HL-60/S4 (cell line): ENCODE data around the gene MAST3.
"Not testable (repeated sequence)": the region's sequence is repeated elsewhere in the genome, so short reads cannot be mapped to it uniquely, and the experiment has no call there.

Experiments used
- in situ Hi-C: fragments of 300-500 bp; cut with MboI; formaldehyde crosslinking; loops from 2 replicates; pipeline ENCODE4 v1.14.3; 2022; ENCODE audit warnings: low sequenced_read_pairs

Gene MAST3

DNA sequence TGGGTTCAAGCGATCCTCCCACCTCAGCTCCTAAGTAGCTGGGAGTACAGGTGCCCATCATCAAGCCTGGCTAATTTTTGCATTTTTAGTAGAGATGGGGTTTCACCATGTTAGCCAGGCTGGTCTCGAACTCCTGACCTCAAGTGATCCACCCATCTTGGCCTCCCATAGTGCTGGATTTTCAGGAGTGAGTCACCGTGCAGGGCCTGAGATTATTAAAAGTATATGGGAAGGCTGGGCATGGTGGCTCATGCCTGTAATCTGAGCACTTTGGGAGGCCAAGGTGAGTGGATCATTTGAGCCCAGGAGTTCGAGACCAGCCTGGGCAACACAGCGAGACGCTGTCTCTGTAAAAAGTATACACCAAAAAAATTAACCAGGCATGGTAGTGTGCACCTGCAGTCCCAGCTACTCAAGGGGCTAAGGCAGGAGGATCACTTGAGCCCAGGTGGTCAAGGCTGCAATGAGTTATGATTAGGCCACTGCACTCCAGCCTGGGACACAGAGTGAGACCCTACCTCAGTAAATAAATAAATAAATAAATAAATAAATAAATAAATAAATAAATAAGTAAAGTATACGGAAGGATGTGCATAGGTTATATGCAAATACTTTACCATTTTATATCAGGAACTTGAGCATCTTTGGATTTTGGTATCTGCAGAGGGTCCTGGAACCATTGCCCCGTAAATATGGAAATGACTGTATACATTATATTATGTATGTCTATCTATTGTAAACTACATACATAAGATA, 11.7 kb upstream of the MAST3 start:
- in situ Hi-C loops, result no loop called here

DNA sequence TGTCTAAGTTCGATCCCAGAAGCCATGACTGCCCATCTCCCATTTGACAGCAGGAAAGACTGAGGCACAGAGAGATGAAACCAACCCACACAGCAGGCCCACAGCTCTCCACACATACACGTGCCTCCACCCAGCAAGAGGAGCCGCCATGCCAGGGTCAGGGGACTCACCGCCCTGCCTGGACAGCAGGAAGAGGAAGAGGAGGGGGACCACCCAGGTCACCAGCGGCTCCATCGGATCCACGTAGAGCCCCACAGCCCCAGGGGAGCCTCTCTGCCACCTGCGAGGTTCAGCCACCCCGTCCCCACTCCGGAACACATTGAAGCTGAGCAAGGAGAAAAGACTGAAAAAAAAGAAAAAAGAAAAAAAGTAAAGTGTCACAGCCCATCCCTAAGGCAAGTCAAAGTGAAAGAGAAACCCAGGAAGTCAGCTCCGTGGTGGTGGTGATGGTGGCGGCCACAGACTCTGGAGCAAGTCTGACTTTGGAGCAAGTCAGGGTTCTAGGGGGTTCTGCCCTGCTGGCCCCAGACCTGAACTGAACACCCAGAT, 10.9 kb upstream of the MAST3 start, which contains the start of gene IL12RB1:
TSS of gene IL12RB1 (minus strand) at position 345 of the 549 bp plus-strand sequence. CDS start at position 234, 111 bp downstream.
- in situ Hi-C loops, result no loop called here

DNA sequence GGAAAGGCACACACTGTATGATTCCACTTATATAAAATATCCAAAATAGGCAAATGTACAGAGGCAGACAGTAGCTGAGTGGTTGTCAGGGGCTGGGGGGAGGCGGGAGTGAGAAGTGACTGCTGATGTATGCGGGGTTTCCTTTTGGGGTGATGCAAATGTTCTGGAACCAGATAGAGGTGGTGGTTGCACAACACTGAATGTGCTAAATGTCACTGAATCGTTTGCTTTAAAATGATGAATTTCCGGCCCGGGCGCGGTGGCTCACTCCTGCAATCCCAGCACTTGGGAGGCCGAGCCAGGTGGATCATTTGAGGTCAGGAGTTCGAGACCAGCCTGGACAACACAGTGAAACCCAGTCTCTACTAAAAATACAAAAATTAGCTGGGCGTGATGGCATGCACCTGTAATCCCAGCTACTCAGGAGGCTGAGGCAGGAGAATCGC, 8.5 kb upstream of the MAST3 start:
- in situ Hi-C loops, result not testable (repeated sequence)

DNA sequence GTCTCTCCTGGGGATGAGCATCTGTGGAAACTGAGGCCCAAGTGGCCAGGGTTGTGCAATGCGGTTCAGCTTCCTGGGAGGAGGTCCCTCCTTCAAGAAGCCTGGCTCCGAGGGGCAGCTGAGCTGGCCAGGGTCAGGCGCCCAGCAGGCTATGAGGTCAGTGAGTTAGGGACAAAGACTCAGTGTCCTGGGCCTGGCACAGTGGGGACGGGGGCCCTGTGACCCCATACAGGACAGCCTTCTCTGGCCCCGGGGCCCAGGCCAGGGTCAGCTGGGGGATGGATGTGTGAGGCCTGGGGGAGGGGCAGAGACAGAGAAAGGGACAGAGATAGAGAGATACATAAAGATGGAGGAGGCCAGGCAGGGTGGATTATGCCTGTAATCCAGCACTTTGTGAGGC, 7.9 kb upstream of the MAST3 start:
- in situ Hi-C loops, result no loop called here

DNA sequence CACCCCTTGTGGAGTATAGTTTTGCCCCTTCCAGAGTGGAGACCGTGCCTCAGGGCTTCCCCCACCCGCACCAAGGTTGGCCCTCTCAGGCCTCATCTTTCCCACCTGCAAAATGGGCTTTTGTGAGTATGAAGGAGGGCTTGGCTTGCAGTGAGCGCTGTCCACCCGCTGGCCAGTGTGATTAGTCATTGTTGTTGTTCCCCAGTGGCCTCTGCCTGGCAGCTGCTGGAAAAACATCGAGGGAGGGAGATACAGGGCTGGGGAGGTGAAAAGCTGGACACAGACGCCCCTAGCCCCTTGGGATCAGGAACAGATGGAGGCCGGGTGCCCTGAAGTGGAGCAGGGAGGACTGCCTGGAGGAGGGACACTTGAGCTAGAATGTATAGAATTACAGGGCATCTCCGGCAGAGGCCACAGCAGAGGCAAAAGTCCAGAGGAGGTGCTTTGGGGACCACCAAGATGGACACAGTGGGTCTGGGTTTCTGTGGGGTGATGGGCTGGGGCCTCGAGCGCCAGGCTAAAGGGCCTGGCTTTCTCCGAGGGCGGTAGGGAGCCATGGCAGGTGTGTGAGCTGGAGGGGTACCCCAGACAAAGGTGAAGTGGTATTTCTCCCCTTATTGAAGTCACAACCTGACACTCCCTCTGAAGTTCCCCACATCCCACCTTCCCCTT, 6.9 kb upstream of the MAST3 start:
- in situ Hi-C loops, result no loop called here

DNA sequence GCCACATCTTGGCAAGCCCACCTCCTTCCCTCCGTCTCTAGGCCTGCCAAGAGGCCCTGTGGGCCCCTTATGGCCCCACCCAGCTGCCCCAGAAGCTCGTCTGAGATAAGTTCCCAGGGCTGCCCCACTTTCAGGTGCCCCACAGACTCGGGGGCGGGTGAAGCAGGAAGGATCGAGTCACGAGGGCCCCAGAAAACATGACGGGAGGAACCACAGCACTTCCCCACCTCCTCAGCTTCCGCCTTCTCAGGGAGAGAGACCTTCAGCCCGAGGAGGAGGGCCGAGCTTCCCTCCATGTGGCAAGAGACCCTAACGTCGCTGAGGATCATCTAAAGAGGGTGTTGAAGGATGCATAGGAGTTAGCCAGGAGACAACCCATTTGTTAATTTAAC, 6.4 kb upstream of the MAST3 start:
- in situ Hi-C loops, result no loop called here

DNA sequence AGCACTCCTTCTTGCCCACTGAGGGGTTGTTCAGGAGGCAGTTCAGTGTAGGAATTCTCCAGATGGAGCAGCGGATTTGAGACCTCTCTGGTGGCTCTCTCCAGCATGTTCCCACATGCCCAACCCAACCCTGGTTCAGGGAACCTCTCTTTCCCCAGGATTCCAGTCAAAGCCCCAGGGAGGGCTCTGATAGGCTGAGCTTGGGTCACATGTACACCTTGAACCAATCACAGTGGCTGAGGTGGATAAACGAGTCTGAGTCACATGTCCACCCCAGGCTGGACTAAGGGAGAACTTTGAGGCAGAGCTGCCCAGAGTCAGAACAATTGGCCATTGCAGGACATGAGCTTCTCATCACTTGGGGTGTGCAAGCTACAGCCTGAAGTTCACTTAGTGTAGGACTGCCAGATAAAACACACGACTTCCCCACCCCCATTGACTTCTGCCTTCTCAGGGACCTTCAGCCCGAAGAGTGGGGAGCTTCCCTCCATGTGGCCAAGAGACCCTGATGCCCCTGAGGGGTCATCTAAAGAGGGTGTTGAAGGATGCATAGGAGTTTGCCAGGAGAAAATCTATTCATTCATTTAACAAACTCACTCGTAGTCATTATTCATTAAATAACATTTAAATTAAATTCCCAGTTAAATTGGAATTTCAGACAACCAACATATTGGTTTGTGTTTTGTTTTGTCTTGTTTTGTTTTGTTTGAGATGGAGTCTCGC, 4.0 kb upstream of the MAST3 start:
- in situ Hi-C loops, result no loop called here

DNA sequence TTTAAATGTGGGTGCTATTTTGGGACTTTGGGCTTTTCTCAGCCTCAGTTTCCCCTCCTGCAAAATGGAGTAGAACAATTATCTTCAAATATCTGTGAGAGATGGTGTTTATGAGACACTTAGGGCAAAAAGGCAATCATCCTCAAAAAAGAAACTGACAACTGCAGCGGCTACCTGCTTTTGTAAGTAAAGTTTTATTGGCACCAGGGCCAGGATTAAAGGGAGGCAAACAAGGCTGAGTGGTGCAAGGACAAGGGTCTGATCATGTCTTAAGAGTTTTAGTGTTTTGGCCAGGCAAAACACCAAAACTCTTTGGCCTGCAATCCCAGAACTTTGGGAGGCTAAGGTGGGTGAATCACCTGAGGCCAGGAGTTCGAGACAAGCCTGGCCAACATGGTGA, 1.3 kb upstream of the MAST3 start:
- in situ Hi-C loops, result no loop called here

DNA sequence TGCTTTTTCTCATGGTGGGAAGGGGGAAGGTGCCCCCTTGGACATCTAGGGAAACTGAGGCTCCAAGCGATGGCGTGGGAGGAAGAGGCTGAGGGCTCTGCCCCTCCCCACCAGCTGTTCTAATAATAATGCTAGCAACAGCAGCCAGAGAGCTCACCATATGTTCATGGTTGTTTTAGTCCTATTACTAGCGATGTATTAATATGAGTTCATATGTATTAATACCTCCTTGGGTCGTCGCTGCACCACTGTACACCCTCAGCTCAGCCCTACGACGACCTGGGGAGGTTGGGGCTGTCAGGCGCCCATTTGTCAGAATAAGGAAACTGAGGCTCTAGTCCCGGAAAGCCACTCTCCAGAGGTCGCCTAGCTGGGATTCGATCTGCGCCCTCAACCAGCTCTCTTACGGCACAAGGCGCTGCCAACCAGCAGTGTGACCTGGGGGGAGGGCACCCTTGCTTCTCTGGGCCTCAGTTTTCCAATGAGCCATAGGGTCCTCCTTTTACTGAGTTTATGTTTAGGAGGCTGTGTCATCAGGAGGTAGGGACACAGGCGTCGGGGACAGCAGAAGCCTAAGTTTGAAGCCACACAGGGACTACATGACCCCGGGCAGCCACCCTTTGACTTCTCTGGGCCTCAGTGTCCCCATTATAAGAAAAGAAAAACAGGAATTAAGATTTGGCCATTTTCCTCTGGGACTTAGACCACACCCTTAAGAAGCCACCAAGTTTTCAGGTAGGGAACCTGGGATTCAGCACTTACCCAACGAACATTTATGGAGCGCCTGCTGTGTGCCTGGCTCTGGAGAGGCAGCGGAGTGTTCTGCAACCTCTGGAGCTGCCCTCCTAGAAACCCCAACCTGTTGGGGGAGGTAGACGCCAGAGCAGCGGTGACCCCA, 664 bp downstream of the MAST3 start:
- in situ Hi-C loops, result no loop called here

DNA sequence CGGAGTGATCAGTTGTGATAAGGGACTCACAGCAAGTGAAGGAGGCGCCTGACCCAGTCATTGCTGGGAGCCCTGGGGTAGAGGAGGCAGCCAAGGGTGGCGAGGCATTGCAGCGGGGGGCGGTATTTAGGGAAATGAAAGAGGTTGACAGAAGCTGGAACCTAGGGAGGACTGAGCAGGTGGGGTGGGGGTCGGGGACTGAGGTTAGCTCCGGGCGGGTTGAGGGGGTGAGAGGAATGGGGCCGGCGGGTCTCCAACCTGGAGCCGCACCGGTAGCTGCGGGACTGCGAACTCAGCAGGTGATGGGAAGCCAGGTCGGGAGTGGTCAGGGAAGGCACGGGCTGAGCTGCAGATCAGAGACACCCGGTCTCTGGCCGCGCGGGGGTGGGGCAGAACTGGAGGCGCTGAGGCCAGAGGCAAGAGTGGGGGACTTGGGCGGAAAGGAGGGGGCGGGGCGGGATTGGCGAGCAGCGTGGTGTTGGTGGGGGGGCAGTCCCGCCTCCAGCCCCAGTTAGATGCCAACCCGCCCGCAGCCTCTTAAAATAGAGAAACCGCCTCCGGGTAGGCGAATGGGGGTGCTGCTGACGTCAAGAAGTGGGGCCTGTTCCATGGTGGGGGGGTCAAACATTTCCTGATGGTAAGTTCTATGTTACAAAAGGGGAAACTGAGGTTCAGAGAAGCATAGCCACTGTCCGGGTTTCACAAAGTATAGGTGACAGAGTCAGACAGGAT, 1.5 kb downstream of the MAST3 start:
- in situ Hi-C loops, result no loop called here

DNA sequence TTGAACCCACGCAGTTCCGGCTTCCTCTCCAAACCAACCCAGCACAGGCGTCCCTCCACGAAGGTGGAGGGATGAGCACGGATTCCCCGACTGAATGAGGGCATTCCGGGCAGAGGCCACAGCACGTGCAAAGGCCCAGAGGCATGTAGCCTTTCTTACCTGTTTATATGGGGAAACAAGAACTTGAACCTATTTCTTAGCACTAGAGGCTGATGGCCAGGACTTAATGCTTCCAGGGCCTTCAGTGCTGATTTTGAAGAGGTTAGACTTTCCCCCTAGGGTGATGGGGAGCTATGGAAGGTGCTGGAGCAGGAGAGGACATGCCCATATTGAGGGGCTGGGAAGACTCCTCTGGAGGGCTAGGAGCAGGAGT, 2.0 kb downstream of the MAST3 start:
- in situ Hi-C loops, result no loop called here

DNA sequence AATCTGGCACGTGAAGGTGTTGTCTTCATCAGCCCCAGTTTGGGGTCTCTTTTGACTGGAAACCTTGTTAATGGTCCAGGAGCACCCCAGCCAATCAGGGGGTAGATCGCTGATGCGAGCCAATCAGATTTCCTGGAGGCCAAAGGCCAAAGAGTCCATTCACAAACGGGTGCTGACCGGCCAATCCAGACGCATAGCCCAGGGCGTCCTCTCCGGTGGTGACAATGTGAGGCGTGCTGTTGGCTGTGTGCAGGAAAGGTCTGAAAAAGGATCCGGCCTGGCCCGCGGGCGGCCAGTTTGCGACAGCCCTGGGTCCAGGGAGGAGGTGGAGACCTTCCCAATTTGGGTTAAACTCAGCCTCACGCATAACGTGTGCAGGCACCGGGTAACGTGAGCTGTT, 3.1 kb downstream of the MAST3 start:
- in situ Hi-C loops, result no loop called here

DNA sequence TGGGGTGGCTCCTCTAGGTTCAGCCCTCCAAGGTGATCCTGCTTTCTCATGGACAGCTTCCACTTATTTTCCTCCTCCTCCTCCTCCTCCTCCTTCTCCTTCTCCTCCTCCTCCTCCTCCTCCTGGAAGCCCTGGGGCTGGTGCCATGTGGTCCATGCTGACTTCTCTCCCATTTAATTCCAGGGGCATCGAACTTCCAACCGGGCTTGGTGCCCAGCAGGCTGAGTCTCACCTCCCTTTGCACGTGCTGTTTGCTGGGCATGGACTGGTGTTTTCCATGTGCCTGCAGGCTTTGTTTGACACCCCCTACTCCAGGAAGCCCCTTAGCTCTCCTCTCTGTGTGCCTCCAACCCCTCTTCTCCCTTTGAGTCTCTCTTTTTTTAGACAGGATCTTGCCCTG, 3.7 kb downstream of the MAST3 start:
- in situ Hi-C loops, result no loop called here

DNA sequence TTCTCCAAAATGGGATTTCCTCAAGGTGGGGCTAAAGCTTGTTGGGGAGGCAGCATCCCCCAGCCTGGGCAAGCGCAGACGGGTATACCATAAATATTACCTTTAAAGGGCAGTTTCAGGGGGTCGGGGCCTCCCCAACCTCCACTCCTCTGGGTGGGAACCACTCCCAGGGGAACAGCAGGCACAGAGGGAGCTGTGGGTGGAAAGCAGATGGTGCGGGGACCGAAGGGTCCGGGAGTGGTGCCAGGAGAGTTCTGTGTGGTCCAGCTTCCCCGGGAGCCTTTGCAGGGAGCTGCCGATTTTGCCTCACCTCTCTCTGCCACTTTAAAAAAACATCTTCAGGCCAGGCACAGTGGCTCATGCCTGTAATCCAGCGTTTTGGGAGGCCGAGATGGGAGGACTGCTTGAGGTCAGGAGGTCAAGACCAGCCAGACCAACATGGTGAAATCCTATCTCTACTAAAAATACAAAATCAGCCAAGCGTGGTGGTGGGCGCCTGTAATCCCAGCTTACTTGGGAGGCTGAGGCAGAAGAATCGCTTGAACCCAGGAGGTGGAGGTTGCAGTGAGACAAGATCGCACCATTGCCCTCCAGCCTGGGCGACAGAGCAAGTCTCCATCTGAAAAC, 5.5 kb downstream of the MAST3 start:
- in situ Hi-C loops, result no loop called here

DNA sequence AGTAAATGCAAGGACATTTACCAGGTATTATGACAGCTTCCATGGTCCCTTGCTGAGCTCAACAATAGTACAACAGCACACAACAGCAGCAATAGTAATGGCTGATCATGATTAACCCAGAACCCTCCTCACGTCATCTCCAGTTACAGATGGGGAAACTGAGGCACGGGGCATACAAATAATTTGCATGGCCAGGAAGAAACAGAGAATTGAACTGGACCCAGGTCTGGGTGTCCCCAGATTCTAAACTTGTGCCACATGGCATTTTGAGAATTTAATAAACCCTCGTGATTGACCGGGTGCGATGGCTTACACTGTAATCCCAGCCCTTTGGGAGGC, 7.2 kb downstream of the MAST3 start:
- in situ Hi-C loops, result no loop called here

DNA sequence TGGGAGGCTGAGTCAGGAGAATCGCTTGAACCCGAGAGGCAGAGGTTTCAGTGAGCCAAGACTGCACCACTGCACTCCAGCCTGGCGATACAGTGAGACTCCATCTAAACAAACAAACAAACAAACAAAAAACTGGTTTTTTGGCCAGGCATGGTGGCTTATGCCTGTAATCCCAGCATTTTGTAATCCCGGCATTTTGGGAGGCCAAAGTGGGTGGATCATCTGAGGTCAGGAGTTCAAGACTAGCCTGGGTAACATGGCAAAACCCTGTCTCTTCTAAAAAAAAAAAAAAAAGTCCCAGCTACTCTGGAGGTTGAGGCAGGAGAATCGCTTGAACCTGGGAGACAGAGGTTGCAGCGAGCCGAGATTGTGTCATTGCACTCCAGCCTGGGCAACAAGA, 7.7 kb downstream of the MAST3 start:
- in situ Hi-C loops, result not testable (repeated sequence)

DNA sequence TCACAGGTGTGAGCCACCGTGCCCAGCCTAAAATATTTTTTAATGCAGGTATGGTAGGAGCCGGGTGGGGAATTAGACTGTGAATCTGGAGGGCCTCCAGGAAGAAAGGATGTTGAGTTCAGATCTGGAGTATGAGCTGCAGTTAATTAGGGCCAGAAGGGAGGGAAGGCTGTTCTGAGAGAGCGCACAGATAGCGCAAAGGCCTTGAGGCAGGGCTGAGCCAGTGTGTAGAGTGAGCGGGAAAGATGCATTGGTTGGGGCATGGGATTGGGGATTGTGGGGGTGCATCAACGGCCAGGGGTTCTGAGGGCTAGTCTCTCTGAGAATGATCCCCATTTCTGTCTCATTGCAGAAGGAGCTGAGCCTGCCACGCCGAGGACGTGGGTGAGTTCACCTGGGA, 9.7 kb downstream of the MAST3 start:
- in situ Hi-C loops, result no loop called here

DNA sequence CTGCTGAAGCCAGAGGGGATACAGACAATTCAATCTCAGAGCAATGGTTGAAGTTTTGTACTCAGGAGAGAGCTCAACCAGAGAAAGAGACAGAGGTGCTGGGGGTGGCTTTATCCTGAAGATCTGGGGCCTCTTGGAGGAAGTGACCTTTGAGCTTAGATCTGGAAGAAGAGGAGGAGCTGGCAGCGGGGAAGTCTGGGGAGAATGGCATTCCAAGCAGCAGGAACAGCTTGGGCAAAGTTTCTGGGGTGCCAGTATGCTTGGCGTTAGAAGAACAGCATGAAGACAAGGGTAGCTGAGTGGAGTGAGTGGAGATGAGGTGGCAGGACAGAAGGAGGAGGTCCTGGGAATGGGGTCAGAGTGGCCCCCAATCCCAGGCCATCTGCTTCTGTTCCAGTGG, 11.3 kb downstream of the MAST3 start:
- in situ Hi-C loops, result no loop called here

DNA sequence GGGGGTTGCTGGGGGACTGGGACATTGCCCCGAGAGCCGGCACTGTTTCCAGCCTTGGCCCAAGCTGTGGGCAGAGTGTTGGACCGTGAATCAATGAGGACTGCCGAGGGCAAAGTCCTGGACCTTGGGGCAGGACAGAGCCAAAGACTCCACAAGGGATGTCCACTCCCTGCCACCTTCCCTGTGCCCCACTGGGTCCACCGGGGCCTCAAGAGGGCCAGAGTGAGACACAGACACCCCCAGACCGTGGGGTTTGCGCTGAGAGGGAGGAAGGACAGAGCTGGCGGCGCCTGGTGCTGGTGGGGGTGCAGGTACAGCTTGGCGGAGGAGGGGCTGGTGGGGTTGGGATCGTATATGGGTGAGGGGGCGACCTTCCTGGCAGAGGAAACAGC, 11.8 kb downstream of the MAST3 start:
- in situ Hi-C loops, result no loop called here
